Breast epithelium (tissue), 3 donors: ENCODE results near the gene BRS3.

Experiments used
- POLR2A ChIP-seq: fragments of 450-650 bp; IDR thresholded peaks from one replicate; pipeline ENCODE4 v1.6.1; 2016; ENCODE audit warnings: antibody characterized with exemption, mild to moderate bottlenecking, moderate library complexity
- POLR2AphosphoS5 ChIP-seq, 3 donors: sonication (generic); formaldehyde crosslinking; IDR thresholded peaks; one replicate each; pipeline ENCODE4 v1.6.1; 2017; ENCODE audit warnings: antibody characterized with exemption in 3 of 3
- TF ChIP-seq, protein P1 (sequence below), 3 donors: fragments of 450-650 bp; IDR thresholded peaks; one replicate each; pipeline ENCODE4 v1.5.1; 2016 to 2017; ENCODE audit warnings: antibody characterized with exemption in 3 of 3, mild to moderate bottlenecking in 3 of 3, moderate library complexity in 3 of 3

DNA sequence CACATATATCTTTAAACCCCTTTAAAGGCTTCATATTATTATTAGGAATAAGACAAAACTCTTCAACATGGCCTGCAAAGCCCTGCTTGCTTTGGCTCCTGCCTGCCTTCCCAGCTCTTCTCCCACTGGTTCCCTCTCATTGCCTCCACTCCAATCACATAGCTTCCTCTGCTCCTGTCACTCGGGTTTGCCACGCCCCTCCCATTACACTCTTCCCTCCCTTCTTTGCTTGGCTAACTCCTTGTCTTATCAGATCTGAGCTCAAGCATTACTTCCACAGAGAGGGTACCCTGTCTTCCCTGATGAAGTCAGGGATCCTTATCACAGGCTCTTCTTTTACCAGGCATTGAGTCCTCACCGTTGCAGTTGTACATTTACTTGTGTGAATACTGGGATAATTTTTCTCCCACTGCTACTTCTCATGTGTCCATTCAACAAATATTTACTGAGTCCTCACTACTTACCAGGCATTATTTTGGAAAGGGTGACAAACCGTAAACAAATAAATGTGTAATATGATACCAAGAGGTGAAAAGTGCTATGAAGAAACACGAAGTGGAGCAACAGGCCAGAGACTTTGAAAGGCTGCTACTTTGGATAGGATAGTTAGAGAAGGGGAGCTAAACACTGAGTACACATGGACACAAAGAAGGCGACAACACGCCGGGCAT, 41.0 kb downstream of the BRS3 start:
- TF ChIP-seq POLR2AphosphoS5 (IDR thresholded peaks at IDR 0.05) (no peak), POLR2A (no peak)
- TF ChIP-seq, protein P1, sequence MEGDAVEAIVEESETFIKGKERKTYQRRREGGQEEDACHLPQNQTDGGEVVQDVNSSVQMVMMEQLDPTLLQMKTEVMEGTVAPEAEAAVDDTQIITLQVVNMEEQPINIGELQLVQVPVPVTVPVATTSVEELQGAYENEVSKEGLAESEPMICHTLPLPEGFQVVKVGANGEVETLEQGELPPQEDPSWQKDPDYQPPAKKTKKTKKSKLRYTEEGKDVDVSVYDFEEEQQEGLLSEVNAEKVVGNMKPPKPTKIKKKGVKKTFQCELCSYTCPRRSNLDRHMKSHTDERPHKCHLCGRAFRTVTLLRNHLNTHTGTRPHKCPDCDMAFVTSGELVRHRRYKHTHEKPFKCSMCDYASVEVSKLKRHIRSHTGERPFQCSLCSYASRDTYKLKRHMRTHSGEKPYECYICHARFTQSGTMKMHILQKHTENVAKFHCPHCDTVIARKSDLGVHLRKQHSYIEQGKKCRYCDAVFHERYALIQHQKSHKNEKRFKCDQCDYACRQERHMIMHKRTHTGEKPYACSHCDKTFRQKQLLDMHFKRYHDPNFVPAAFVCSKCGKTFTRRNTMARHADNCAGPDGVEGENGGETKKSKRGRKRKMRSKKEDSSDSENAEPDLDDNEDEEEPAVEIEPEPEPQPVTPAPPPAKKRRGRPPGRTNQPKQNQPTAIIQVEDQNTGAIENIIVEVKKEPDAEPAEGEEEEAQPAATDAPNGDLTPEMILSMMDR (IDR thresholded peaks at IDR 0.05): no peak
